Measurements from ENCODE around the gene FLT3.
"Not testable (repeated sequence)": the region's sequence is repeated elsewhere in the genome, so short reads cannot be mapped to it uniquely, and the experiment has no call there.

The FLT3 gene

DNA sequence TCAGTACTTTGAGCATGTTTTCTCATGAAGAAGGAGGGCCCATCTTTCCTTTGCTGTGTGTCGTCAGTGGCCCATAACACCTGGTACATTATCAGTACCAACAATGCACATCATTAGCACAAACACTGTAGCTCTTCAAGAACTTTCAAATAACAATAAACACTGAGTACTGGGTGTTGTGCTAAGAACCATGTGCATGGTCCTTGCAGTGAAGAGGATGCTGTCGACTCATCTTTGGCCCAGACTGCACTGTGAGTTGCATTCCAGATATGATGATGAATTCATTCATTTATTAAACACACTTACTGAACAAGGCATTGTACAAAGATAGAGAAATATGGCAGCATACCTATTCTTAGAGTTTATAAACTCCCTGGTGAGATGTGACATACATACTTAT, 55.8 kb downstream of the FLT3 start:
- no peak for DNase-seq (ENCODE audit: low spot score)

DNA sequence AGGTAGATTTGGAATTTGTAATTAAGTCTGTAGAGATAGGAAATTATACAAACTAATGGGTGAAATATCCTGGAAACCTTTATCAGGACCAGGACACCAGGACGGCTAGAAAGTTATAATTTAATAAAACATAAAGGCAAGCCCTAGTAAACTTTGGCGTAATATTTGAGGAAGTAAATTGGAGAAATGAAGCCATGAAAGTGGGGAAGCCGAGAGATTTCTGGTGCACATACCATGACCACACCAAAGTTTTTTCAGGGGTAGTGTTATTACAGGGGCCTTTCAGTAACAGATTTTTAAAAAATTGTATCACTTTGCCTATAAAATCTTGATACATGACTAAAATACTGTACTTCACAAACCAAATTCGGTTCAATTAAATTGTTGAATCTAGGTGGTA, 57.2 kb downstream of the FLT3 start:
- no peak for DNase-seq (ENCODE audit: low spot score)

DNA sequence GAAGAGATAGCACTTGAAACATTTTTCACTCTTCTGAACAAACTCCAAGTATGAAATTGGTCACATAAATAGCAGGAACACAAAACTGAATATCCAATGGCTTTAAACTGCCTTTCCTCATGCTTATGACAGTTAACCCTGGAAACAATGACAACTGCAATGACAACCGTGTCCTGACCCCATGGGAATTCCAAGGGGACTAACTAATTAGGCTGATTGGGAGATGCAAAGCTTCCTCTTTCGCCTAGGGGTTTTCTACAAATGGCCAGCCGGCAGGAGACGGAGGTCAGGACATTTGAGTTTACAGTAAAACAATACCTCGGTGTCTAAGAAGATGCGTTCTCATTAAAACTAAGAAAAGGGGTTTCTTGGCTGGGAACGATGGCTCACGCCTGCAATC, 58.9 kb downstream of the FLT3 start:
- no peak for DNase-seq (ENCODE audit: low spot score)

DNA sequence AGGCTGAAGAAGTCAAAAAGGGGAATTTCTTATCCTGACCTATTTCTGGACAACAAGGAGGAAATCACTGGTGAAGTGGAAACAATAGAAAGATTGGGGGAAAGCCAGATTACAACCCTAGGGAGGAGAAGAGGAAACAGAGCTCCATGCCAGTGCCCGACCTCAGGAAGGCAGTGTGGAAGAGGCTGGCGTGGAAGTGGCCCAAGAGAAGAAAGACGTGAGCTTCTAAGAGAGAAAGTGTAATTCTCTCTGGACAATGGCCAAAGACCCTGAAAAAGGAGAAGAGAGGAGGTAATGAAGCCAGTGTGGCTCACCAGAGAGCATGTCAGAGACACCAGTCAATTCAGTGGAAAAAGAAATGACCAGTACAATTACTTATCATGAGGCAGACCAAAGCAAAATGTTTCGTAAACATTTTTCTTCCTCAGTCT, 59.3 kb downstream of the FLT3 start:
- no peak for DNase-seq (ENCODE audit: low spot score)

DNA sequence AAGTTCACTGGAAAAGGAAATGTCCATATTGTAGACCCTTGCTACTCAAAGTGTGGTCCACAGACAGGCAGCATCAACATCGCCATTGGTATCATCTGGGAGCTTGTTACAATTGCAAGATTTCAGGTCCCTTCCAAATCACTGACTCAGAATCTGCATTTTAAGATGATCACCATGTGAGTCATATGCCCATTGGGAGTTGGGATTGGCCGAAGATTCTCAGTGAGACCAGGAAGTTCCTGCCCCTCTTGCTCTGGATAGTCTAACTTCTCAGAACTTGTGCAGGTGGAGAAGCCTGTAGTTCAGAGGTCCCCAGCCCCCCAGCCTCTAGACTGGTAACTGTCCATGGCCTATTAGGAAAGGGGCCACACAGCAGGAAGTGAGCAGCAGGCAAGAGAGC, 63.0 kb downstream of the FLT3 start:
- no peak for DNase-seq (ENCODE audit: low spot score)

DNA sequence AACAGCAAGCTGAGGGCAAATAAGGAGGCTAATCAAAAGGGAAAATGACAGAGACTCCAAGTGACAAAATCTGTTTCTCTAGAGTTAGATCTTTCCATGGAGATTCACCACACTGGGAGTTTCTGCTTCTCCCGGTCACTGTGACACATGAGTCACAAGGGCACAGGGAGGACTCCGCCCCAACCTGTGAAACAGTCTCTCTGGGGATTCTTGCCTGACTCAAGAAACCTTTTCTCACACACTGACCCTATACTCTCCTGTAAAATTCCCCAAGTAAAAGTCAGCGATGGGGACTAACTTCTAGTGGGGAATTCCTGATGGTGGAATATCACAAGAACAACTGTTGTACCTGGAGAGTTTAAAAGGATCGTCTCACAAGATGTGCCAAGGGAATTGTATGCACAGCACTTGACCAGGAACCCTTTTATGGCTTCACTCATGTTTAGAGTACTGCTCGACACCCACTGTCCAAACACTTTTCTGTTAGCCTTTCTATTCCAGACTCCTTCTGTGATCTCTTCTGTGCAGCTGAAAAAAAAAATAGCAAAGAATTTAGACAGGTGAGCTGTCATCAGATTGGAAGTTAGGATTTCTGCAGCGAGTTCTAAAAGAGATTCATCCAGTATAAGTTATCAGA, 65.1 kb downstream of the FLT3 start:
- no peak for DNase-seq (ENCODE audit: low spot score)

DNA sequence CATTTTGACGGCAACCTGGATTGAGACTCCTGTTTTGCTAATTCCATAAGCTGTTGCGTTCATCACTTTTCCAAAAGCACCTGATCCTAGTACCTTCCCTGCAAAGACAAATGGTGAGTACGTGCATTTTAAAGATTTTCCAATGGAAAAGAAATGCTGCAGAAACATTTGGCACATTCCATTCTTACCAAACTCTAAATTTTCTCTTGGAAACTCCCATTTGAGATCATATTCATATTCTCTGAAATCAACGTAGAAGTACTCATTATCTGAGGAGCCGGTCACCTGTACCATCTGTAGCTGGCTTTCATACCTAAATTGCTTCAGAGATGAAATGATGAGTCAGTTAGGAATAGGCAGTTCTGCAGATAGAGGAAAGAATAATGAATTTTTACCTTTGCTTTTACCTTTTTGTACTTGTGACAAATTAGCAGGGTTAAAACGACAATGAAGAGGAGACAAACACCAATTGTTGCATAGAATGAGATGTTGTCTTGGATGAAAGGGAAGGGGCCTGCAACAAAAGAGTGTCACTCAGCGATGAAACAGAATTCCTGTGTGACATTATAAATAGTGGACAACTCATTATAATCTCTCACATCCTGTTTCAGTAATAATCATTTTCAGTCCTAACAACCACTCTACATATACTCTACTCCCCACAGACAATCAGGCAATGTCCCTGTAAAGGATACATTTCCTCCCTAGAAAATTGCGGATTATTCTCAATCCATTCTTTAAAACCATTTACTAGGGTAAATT, 66.3 kb downstream of the FLT3 start:
- no peak for DNase-seq (ENCODE audit: low spot score)

DNA sequence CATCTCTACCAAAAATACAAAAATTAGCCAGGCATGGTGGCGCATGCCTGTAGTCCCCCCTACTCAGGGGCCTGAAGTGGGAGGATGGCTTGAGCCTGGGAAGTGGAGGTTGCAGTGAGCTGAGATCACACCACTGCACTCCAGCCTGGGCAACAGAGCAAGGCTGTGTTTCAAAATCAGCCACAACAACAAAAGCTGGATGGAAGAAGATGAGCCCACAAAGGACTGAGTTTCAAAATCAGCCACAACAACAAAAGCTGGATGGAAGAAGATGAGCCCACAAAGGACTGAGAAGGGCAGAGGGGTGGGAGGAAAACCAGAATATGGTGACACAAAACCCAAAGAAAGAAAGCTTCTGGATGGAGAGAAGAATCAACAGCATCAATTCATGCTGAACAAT, 67.9 kb downstream of the FLT3 start:
- not testable (repeated sequence) for DNase-seq (ENCODE audit: low spot score)

DNA sequence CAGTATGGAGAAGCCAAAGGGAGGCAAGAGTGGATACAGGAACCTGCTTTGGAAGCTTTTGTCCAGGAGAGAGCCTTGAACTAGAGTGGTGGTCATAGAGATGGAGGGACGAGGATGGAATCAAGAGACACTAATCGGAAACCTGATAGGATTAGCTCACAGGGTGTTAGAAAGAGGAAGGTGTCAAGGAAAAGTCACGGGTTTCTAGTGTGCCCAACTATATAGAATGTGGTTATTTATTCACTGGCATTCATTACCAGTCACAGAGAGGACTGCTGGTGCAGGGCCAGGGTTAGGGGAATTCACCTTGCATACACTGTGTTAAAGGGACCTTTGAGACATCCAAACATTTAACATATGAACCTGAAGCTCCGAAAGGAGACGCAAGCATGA, 68.5 kb downstream of the FLT3 start:
- DNase-seq (ENCODE audit: low spot score): no peak

DNA sequence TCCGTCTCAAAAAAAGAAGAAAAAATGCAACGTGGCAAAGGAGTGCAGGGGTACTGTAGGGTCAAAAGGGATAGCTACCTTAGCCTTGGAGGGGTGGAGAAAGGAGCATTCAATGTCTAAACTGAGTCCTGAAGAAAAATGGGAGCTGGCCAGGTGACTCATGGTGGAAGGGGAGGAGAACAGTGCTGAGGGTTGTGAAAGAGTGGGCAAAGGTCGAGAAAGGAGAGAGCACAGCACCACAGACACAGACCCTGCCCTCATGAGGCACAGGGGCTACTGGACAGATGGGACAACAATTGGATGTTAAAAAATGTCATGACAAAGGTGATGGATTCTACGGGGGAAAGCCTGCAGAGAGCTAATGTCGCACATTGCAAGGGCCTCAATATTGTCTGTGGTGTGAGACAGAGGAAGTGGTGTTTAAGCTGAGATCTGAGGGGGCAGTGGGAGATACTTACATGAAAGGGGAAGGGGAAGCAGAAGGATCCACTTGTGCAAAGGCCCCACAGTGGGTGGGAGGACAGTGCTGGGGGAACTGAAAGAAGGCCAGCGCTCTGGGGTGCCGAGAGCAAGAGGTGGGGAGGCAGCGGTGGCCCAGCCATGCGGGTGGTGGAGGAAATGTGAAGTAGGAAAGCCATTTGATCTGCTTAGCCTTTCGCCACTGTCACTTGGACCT, 69.0 kb downstream of the FLT3 start:
- DNase-seq (ENCODE audit: low spot score): no peak

DNA sequence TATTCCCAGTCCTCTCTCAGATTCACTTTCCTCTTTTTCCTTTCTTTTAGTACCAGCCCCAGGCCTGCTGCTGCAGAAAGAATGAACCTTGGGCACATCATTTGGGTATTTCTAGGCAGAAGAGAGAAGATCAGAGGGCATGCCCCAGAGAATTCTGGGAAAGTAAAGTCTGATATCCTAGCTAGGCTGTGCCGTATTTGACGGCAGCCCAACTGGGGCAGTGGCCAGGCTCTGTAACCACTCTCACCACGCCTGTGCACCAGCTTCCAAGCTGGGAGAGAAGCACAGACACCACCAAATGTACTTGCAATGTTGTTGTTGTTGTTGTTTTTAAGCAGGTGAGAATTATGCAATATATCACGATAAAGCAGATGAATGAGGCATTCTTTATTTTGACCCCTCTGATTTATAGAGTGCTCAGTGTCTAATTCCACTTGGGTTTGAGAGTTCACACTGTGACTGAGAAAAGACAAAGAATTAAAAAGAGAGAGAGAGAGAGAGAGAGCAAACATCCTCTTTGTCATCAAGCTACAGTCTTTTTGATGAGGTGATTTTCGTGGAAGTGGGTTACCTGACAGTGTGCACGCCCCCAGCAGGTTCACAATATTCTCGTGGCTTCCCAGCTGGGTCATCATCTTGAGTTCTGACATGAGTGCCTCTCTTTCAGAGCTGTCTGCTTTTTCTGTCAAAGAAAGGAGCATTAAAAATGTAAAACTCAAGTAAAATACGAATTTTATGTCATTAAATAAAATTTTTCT, 72.6 kb downstream of the FLT3 start:
- no peak for DNase-seq (ENCODE audit: low spot score)

DNA sequence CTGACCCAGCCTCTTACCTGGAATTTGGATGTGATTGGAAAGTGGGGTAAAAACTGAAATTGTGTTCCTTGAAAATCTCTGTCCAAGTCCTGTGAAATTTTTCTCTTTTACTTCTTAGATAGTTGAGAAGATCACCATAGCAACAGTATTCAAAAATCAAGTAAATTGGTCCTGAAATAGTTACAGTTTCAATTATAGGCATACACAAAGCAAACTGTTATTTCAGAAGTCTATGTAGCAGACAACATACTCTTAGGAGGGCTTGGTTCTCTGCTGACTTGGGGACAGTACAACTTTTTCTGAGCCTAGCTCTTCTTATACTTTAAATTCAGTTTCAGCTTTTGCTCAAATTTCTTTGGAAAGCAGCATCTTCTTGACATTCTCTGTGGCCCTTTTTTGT, 73.3 kb downstream of the FLT3 start:
- no peak for DNase-seq (ENCODE audit: low spot score)

DNA sequence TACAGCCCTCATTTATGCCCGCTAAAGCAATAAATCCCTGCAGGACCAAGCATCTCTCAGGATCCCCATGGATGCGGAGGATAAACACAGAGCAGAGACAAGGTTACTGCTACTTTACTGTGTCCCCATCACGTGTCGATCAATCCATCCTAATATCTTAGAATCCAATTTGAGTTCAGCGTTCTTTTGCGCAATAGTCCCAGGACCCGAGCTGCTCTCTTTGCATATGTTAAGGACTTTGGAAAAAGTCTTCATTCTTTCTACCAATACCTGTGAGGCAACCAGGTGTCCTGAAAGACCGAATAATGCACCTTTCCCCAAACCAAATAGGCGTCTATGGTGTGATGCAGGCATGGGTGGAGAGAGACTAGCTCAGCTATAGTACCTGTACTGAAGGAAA, 73.9 kb downstream of the FLT3 start:
- DNase-seq (ENCODE audit: low spot score): no peak

DNA sequence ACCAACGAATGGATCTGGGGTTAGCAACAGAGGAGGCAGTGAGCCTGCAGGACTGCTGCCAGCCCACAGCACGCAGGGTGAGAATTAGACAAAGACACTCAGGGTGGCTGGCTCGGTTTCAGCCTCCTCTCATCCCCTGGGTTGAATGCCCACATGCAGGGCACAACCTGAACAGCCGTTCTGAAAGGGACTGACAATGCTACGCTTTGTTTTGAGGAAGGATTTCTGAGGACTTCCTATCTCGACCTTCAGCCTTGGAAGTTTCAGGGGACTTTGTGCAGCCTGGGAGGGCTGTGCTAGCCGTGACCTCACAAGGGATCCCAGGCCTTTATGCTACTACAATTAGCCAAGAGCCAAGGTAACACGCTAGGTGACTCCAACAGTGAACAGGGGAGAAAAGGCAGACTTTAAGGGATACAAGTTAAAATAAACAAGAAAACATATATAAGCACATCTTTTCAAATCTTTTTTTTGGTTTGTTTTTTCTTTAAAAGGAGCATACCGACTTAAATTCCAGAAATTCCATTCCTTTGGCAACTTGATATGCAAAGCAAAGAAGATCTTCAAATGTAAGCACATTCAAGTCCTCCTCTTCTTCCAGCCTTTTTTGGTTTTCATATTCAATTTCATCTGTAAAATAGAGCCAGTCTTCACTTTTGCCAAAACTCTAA, 77.4 kb downstream of the FLT3 start:
- DNase-seq (ENCODE audit: low spot score): no peak

DNA sequence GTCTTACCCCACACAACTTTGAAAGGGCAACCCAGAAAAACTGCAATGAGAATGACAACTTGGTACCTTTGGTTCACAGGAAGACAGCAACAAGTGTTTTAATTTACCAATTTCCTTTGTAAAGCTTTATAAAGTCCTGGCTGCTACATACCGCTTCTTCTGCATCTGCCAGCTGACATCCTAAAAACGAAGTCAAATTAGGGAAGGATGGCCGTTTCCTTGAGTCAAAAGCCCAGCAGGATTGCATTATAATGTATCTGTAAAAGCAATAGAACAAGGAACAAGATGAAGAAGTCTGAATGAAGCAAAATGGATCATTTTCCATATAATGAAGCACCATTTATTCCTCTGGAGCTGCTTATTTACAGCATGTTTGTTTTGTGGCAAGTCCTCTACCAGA, 86.1 kb downstream of the FLT3 start:
- DNase-seq (ENCODE audit: low spot score): no peak

DNA sequence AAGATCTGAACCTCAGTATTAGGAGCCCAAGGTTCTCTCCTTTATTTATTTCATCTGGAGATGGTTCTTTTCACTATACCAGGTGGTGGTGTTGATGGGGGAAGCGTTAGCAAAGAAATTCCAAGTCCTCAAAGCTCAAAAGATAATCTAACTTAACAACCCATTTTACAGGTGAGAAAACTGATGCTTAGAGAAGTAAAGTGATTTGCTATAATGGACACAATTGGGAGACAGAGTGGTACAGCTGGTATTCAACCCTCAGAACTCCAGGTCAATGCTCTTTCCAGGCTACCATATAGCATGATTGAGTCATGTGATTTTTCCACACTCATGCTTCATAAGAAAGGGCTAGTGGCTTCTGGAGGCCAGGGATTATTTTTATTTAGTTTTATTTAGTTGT, 86.9 kb downstream of the FLT3 start:
- no peak for DNase-seq (ENCODE audit: low spot score)

DNA sequence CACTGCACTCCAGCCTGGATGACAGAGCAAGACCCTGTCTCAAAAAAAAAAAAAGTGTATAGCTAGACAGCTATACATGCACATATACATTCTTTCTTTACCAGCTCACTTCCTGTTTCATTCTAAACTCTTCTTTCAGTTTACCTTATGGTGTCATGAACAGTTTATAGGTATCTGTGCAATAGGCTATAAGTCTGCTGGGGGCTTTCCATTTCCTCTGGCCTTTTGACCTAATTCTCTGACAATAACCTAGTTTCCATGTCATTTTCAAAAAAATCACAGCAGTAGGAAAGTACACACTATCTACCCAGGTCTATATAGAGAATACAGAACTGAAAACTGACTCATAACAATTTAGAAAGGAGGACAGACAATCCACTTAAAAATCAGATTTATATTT, 87.5 kb downstream of the FLT3 start:
- no peak for DNase-seq (ENCODE audit: low spot score)

DNA sequence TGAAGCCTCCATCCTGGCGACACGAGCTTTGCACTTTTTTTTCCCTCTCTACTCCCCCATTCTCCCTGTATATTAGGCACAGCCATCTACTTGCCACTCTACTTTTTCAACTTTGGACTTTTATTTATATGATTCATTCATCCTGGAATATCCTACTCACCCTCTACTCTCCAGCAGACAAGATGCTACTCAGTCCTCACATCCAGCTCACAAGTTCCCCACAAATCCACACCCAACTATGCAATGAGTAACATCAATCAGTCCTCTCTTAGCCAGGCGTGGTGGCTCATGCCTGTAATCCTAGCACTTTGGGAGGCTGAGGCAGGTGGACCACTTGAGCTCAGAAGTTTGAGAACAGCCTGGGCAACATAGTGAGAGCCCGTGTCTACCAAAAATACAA, 88.0 kb downstream of the FLT3 start:
- no peak for DNase-seq (ENCODE audit: low spot score)

DNA sequence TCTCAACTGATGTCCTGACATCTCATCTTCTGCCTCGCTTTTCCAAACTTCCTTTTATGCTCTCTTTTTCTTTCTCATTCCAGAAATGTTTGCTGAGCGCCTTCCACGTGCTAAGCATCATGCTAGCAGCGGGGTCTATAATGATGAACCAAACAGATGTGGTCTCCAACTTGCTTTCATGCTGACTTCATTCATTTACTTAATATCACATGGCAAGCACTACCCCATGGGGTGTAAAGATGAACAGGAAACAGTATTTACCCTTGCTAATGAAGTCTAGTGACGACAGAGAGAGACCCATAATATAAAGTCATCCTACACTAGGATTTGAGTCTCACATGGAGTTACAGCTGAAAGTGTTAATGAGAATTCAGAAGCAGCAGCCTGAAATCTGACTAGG, 90.3 kb downstream of the FLT3 start:
- DNase-seq (ENCODE audit: low spot score): no peak

DNA sequence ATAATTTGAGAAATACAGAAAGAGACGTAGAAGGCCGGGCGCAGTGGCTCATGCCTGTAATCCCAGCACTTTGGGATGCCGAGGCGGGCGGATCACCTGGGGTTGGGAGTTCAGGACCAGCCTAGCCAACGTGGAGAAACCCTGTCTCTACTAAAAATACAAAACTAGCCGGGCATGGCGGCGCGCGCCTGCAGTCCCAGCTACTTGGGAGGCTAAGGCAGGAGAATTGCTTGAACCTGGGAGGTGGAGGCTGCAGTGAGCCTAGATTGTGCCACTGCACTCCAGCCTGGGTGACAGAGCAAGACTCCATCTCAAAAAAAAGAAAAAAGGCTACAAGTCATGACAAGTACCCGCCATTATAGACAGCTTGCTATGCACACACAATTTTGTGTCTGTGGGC, 95.4 kb downstream of the FLT3 start:
- not testable (repeated sequence) for DNase-seq (ENCODE audit: low spot score)

DNA sequence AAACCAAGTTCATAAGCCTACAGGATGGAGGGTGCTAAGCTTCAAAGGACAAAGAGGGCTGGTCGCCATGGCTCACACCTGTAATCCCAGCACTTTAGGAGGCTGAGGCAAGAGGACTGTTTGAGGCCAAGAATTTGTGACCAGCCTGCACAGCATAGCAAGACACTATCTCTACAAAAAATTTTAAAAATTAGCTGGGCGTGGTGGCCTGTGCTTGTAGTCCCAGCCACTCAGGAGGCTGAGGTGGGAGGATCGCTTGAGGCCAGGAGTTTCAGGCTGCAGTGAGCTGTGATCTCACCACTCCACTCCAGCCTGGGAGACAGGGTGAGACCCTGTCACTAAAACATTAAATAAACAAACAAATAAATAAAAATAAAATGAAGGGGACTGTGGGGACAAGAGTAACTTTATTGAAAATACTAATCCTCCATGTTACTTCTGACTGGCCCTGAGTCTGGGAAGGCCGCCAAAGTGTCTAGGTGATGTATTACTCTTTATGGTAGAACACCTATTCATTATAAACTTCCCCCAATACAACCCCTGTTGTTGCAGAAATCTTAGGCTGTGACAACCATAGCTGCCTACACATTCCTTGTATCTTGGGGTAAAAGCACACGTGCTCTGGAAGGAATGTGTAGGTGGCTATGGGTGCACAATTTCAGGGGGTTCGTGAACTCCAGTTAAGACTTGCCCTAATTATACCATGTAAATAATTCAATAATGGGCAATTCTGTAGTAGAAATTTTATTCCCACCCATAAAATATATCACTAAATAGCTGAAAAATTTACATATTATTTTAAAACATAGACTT, 97.3 kb downstream of the FLT3 start:
- no peak for DNase-seq (ENCODE audit: low spot score)

Measured in hematopoietic multipotent progenitor cell treated with erythropoietin and hydrocortisone succinate and interleukin-3 and kit ligand, for 15 days (in vitro differentiated cells).